ENCODE measurements around the gene SYNJ2. TPM values are rescaled to one million over a fixed set of nuclear protein-coding genes. Genes with fewer than 3 reads are reported as not detected.

The SYNJ2 gene
- total and polyA plus RNA-seq, 2 of the 4 experiments (the other 2 are of a cell fraction), result 40.8 to 45.2 TPM

GRCh38 chr6:158125271-158125670 lies 143.6 kb downstream of the SYNJ2 start:
- no peak overlapping the region for H2AK5ac ChIP-seq (ENCODE audit: low read depth, low read length)
- no peak overlapping the region for H2BK5ac ChIP-seq (ENCODE audit: low read depth, low read length, poor library complexity, severe bottlenecking)
- H3K18ac ChIP-seq (ENCODE audit: low read depth, low read length), result no peak overlapping the region
- H2AK9ac ChIP-seq (replicated peaks; ENCODE audit: low read depth, low read length, poor library complexity), result no peak overlapping the region
- no peak overlapping the region for H3K4me3 ChIP-seq (ENCODE audit: insufficient read depth, low read depth, low read length)
- no peak overlapping the region for H2BK120ac ChIP-seq (ENCODE audit: low read depth, low read length)
- CTCF ChIA-PET, result no interaction called here
- H3K9me1 ChIP-seq (ENCODE audit: insufficient read depth, low read length), result peaks cover 3% of the 10 kb centered on the region; the same call in 1 of the 2 replicates
- WGBS, 2 experiments (ENCODE audit: extremely low coverage in 2 of 2, insufficient read length in 1 of 2), result no CpG with 5 or more reads among the region's 2 CpGs
- in situ Hi-C loops (cut with MboI; ENCODE audit: low sequenced_read_pairs) (no loop called here), dilution Hi-C loops (cut with HindIII; ENCODE audit: low sequenced_read_pairs, unreplicated experiment) (no loop called here), intact Hi-C loops (cut with micrococcal nuclease) (no loop called here)
- H3K4ac ChIP-seq (ENCODE audit: low read depth, low read length), result no peak overlapping the region
- POLR2A ChIA-PET (ENCODE audit: unreplicated experiment), result no interaction called here
- no peaks in the 10 kb centered on the region for H3K9me3 ChIP-seq (ENCODE audit: control insufficient read depth, insufficient read depth, low read length)
- H4K8ac ChIP-seq (ENCODE audit: low read depth in 2 of 2, low read length in 2 of 2), result no peak overlapping the region
- H4K91ac ChIP-seq (ENCODE audit: insufficient read depth, low read depth, low read length), result no peak overlapping the region
- H3K56ac ChIP-seq (ENCODE audit: extremely low read depth, insufficient read depth, low read length), result no peak overlapping the region
- no peak overlapping the region for H2AFZ ChIP-seq (replicated peaks; ENCODE audit: low read length, poor library complexity)
- H3K4me2 ChIP-seq (ENCODE audit: low read depth, low read length), result no peak overlapping the region
- no peak for DNase-seq
- no peak overlapping the region for H3K14ac ChIP-seq (replicated peaks; ENCODE audit: low read depth, low read length)
- no peaks in the 10 kb centered on the region for H4K20me1 ChIP-seq (ENCODE audit: insufficient read depth, low read length)
- H3K27me3 ChIP-seq (ENCODE audit: control insufficient read depth, insufficient read depth, low read length), result no peaks in the 10 kb centered on the region
- no peak overlapping the region for H2BK20ac ChIP-seq (ENCODE audit: low read depth, low read length)
- no peak overlapping the region for H3K9ac ChIP-seq (ENCODE audit: low read depth, low read length)
- no peak overlapping the region for H3K27ac ChIP-seq (ENCODE audit: insufficient read depth, low read length)
- no TSS peak for BruUV-seq (replicated peaks)
- H2BK15ac ChIP-seq (ENCODE audit: low read depth, low read length), result no peak overlapping the region
- peaks cover 8% of the 10 kb centered on the region for H3K36me3 ChIP-seq (ENCODE audit: control insufficient read depth, insufficient read depth, low read length)
- no peaks in the 10 kb centered on the region for H3K79me1 ChIP-seq (ENCODE audit: low read depth in 1 of 2, low read length in 2 of 2)
- H4K5ac ChIP-seq (ENCODE audit: low read depth, low read length), result no peak overlapping the region
- ATAC-seq (ENCODE audit: low read depth), result no peak
- no peaks in the 10 kb centered on the region for H3K4me1 ChIP-seq (ENCODE audit: control insufficient read depth, insufficient read depth, low read length)
- H3K23ac ChIP-seq (ENCODE audit: low read depth, low read length), result no peak overlapping the region
- TF ChIP-seq CTCF (conservative IDR thresholded peaks at IDR 0.05; ENCODE audit: low read depth, low read length) (no peak), ELK1 (IDR thresholded peaks at IDR 0.05; ENCODE audit: borderline replicate concordance, low read depth, low read length) (no peak), BHLHE40 (IDR thresholded peaks at IDR 0.05; ENCODE audit: low read depth, low read length) (no peak), POLR2A (IDR thresholded peaks at IDR 0.05; ENCODE audit: low read depth, low read length) (no peak), FOS (IDR thresholded peaks at IDR 0.05; ENCODE audit: low read depth, low read length) (no peak), MXI1 (IDR thresholded peaks at IDR 0.05; ENCODE audit: borderline replicate concordance, low read depth, low read length) (no peak), CHD1 (IDR thresholded peaks at IDR 0.05; ENCODE audit: low read depth, low read length) (no peak), USF2 (IDR thresholded peaks at IDR 0.05; ENCODE audit: low read depth, low read length) (no peak), CEBPB (IDR thresholded peaks at IDR 0.05; ENCODE audit: low read depth, low read length) (no peak), RFX5 (IDR thresholded peaks at IDR 0.05; ENCODE audit: low read depth, low read length) (no peak)
